PC-9 (cell line): ENCODE measurements around the gene P2RY13. TPM values are rescaled to one million over a fixed set of nuclear protein-coding genes. Genes with fewer than 3 reads are reported as not detected.
A peak's percentile ranks its signal among the peaks of the same experiment; 100 is the strongest.

Experiments used
- Bru-seq: library from RNA; stranded (reverse); fragments of 400-500 nt; gene quantifications from one replicate; lab custom pipeline; 2021; lab: Mats Ljungman, UMichigan
- BruChase-seq, 2 experiments: library from RNA; stranded (reverse); fragments of 400-500 nt; gene quantifications; one replicate each; lab custom pipeline; 2021; lab: Mats Ljungman, UMichigan
- BruUV-seq: library from RNA; stranded (reverse); fragments of 400-500 nt; replicated peaks from 2 replicates; lab custom pipeline; 2021; lab: Mats Ljungman, UMichigan
- CTCF ChIA-PET: fragments of 300-600 bp; sonication (Branson Sonifier 250); formaldehyde crosslinking; loops from one replicate; lab custom pipeline; 2022; ENCODE audit warnings: antibody characterized with exemption; lab: Charles Lee
- POLR2A ChIA-PET: fragments of 300-600 bp; sonication (Branson Sonifier 250); formaldehyde crosslinking; loops from one replicate; lab custom pipeline; 2022; ENCODE audit warnings: antibody characterized with exemption; ENCODE audit not compliant: unreplicated experiment; lab: Charles Lee
- DNase-seq, 2 experiments: peaks; one replicate each; pipeline versions ENCODE4 v3.0.0 to v3.0.0-alpha.2; 2015 to 2022; ENCODE audit warnings: mixed read lengths in 1 of 2
- H2AFZ ChIP-seq: fragments of 200-600 bp; sonication (generic); 2 replicates; pipeline ENCODE4 v1.8.1; 2017; ENCODE audit warnings: antibody characterized with exemption
- H3F3A ChIP-seq: fragments of 200-600 bp; sonication (generic); 2 replicates; pipeline ENCODE4 v1.8.1; 2017; ENCODE audit warnings: antibody characterized with exemption, mild to moderate bottlenecking, low read depth; ENCODE audit not compliant: insufficient read depth
- H3K27ac ChIP-seq: fragments of 200-600 bp; sonication (generic); 2 replicates; pipeline ENCODE4 v1.6.1; 2016; ENCODE audit warnings: mixed run types
- H3K27me3 ChIP-seq: fragments of 200-600 bp; sonication (generic); 2 replicates; pipeline ENCODE4 v1.6.1; 2016; ENCODE audit warnings: low read depth, mixed run types; ENCODE audit not compliant: insufficient read depth
- H3K36me3 ChIP-seq: fragments of 200-600 bp; sonication (generic); 2 replicates; pipeline ENCODE4 v1.6.1; 2016; ENCODE audit warnings: low read depth, mixed run types
- H3K4me1 ChIP-seq: fragments of 200-600 bp; sonication (generic); replicated peaks from 2 replicates; pipeline ENCODE4 v1.6.1; 2016; ENCODE audit warnings: mixed run types; ENCODE audit not compliant: insufficient read depth
- H3K4me2 ChIP-seq: fragments of 200-600 bp; sonication (generic); 2 replicates; pipeline ENCODE4 v1.6.1; 2017; ENCODE audit warnings: mixed run types
- H3K4me3 ChIP-seq: fragments of 200-600 bp; sonication (generic); 2 replicates; pipeline ENCODE4 v1.6.1; 2016; ENCODE audit warnings: mixed run types
- H3K79me2 ChIP-seq: fragments of 200-600 bp; sonication (generic); 2 replicates; pipeline ENCODE4 v1.6.1; 2017; ENCODE audit warnings: low read depth, mixed run types
- H3K9me2 ChIP-seq: fragments of 200-600 bp; sonication (generic); 2 replicates; pipeline ENCODE4 v1.8.1; 2017; ENCODE audit warnings: mild to moderate bottlenecking; ENCODE audit not compliant: insufficient read depth
- H3K9me3 ChIP-seq: fragments of 200-600 bp; sonication (generic); 2 replicates; pipeline ENCODE4 v1.8.1; 2016; ENCODE audit warnings: low read depth; ENCODE audit not compliant: insufficient read depth
- H4K20me1 ChIP-seq: fragments of 200-600 bp; sonication (generic); 2 replicates; pipeline ENCODE4 v1.8.1; 2017; ENCODE audit not compliant: insufficient read depth
- CTCF ChIP-seq: fragments of 200-600 bp; sonication (generic); conservative IDR thresholded peaks from 2 replicates; pipeline ENCODE4 v1.6.1; 2017; ENCODE audit warnings: mixed run types, antibody characterized with exemption, mild to moderate bottlenecking, moderate library complexity
- EZH2 ChIP-seq: fragments of 200-600 bp; sonication (generic); IDR thresholded peaks from 2 replicates; pipeline ENCODE4 v1.8.0; 2017; ENCODE audit warnings: antibody characterized with exemption, low read depth
- intact Hi-C: fragments of 100-400 bp; cut with micrococcal nuclease; formaldehyde crosslinking; loops from one replicate; pipeline ENCODE4 v1.10.0; 2022; ENCODE audit not compliant: unreplicated experiment
- long read RNA-seq: library from polyadenylated mRNA; stranded (forward); transcript quantifications from one replicate; pipeline ENCODE4 v2.0.0, GENCODE V29; 2022
- total RNA-seq: library from RNA; stranded (reverse); gene quantifications from 2 replicates; pipeline ENCODE4 v1.2.3, GENCODE V29; 2021

P2RY13 gene
- not detected in 2 replicates for total RNA-seq
- Bru-seq, nascent RNA, result not detected
- BruChase-seq, experiment 1, labeled RNA remaining after a 2-hour chase, result not detected
- not detected for BruChase-seq, experiment 2, labeled RNA remaining after a 6-hour chase
- long read RNA-seq, result 0 reads

- CTCF ChIA-PET, result no interaction called here
- Histone ChIP-seq H3K4me3 (peak within 1 kb of the TSS; percentile 16; the same call in 1 of the 2 replicates), H3K27me3 (no peaks in the 10 kb centered on the region), H3K4me2 (peak within 1 kb of the TSS; percentile 61), H3K79me2 (no peaks in the 10 kb centered on the region), H3F3A (peaks cover 7% of the 10 kb centered on the region), H3K27ac (peak within 1 kb of the TSS; percentile 14), H3K9me3 (no peaks in the 10 kb centered on the region), H3K36me3 (no peaks in the 10 kb centered on the region), H3K9me2 (no peaks in the 10 kb centered on the region), H4K20me1 (no peaks in the 10 kb centered on the region), H2AFZ (peak within 1 kb of the TSS; percentile 74), H3K4me1 (peaks cover 14% of the 10 kb centered on the region)
- DNase-seq, result no peak
- intact Hi-C loops, result no loop called here
- POLR2A ChIA-PET, result no interaction called here
- no peak for TF ChIP-seq EZH2
- TF ChIP-seq CTCF, result no peak
- no TSS peak for BruUV-seq
Measured at GRCh38 chr3:151329363-151329762, at the start of gene P2RY13. Gene P2RY13 (minus strand): TSS chr3:151329549. CDS start chr3:151329528, 21 bp downstream.

- Histone ChIP-seq H3K9me2 (no peaks in the 10 kb centered on the region), H3K27ac (no peak overlapping the region), H3K36me3 (no peaks in the 10 kb centered on the region), H3K4me3 (no peak overlapping the region), H3K4me1 (no peaks in the 10 kb centered on the region), H2AFZ (no peak overlapping the region), H3K79me2 (no peaks in the 10 kb centered on the region), H3F3A (no peaks in the 10 kb centered on the region), H3K27me3 (no peaks in the 10 kb centered on the region), H4K20me1 (no peaks in the 10 kb centered on the region), H3K9me3 (no peaks in the 10 kb centered on the region), H3K4me2 (no peak overlapping the region)
- no peak for TF ChIP-seq CTCF
- TF ChIP-seq EZH2, result no peak
- ChIA-PET CTCF (no interaction called here), POLR2A (interaction anchor here (0.6 kb wide), 1 partner anchor 16 kb away, joined by 9 read pairs; no protein-coding TSS in a partner anchor)
- intact Hi-C loops, result no loop called here
- no peak for DNase-seq
- BruUV-seq, result no TSS peak
Measured at GRCh38 chr3:151377768-151378385, 48.5 kb upstream of the P2RY13 start.

GRCh38 chr3:151372063-151372820 lies 42.9 kb upstream of the P2RY13 start:
- intact Hi-C loops, result no loop called here
- Histone ChIP-seq H2AFZ (no peak overlapping the region), H3K36me3 (no peaks in the 10 kb centered on the region), H3K9me2 (no peaks in the 10 kb centered on the region), H4K20me1 (no peaks in the 10 kb centered on the region), H3F3A (no peaks in the 10 kb centered on the region), H3K4me1 (no peaks in the 10 kb centered on the region), H3K4me2 (no peak overlapping the region), H3K27me3 (no peaks in the 10 kb centered on the region), H3K79me2 (no peaks in the 10 kb centered on the region), H3K4me3 (no peak overlapping the region), H3K27ac (no peak overlapping the region), H3K9me3 (no peaks in the 10 kb centered on the region)
- TF ChIP-seq EZH2, result no peak
- TF ChIP-seq CTCF, result no peak
- no peak for DNase-seq
- ChIA-PET CTCF (no interaction called here), POLR2A (no interaction called here)
- BruUV-seq, result no TSS peak
